NCI-H2171 (cell line): ENCODE measurements around the gene PCNT.
A peak's percentile ranks its signal among the peaks of the same experiment; 100 is the strongest.
"Not testable (repeated sequence)": the region's sequence is repeated elsewhere in the genome, so short reads cannot be mapped to it uniquely, and the experiment has no call there.

Experiments
- DNase-seq: peaks from one replicate; lab custom pipeline; 2025; lab: John Stamatoyannopoulos, UW

Gene PCNT

GRCh38 chr21:46454142-46454541, 130.2 kb downstream of the PCNT start:
- DNase-seq = no peak

- no peak for DNase-seq
Observed at GRCh38 chr21:46454634-46455390, 130.9 kb downstream of the PCNT start.

GRCh38 chr21:46455575-46456385, 131.8 kb downstream of the PCNT start:
- DNase-seq = no peak

DNA sequence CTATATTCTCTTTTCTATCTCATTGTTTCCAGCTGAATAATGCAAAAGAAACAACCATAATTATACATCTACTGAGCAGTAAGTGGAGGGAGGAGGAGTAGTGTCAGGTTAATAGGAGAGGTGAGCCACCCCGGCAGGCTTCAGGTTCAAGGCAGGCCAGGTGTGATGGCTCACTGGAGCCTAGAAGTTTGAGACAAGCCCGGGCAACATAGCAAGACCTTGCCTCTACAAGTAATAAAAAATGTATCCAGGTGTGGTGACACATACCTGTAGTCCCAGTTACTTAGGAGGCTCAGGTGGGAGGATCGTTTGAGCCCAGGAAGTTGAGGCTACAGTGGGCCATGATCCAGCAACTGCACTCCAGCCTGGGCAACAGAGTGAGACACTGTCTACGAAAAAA, 132.8 kb downstream of the PCNT start:
- no peak for DNase-seq

DNA sequence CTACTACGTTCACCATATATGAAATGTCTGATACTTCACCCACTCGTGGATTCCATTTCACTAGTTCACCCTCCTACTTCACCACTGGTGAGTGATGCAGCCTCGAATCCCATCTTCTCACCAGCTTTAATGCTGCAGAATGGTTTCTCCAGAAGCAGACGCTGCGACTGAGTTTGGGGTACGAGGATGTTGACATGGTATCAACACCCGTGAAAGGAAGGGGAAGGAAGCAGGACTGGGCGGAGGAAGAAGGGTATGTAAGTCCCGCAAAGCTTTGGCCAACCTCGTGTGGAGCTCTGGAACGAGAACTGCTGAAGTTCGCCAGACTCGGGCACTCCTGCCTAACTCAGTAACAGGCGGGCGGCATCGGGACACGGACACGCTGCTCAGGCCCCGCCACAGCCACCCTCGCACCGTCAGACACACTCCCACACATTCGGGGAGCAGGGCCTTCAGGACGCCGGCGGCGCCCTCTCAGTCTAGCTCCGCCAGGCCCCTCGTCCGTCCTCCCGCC, 133.9 kb downstream of the PCNT start:
- DNase-seq = no peak

- peak; percentile 95 for DNase-seq
Observed at GRCh38 chr21:46458315-46459023, 134.5 kb downstream of the PCNT start, which contains the start of gene DIP2A. TSS of gene DIP2A (plus strand) at chr21:46458891. CDS start at chr21:46459132, 241 bp downstream.

GRCh38 chr21:46459024-46459355, 135.0 kb downstream of the PCNT start:
- DNase-seq = no peak

DNA sequence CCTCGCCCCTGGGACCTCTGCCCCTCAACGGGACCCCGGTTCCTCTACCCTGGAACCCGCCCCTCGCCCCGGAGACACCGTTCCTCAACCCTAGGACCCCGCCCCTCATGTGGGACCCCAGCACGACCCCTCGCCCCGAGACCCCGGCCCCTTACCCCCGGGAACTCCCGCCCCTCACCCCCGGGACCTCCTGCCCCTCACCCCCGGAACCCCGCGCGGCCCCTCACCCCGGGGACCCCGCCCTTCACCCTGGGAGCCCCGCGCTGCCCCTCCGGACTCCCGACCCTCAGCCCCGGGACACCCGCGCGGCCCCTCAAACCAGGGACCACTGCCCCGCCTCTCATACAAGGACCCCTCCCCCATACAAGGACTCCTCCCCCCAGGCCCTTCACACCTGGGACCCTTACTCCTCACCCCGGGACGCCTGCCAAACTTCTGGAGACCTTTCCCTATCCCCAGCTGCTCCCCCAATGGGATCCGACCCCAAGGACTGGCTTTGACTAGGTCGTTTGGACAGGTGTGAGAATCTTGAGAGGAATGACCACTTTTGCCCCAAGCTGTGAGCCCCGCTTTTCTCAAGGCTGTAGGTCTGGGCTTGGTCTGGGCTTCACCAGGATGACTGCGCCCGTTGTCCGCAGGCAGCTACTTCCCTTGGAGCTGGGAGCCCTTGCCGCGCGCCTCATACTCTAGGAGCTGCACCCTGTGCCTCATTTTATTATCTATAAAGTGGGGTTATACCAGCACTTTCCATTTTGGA, 135.6 kb downstream of the PCNT start:
- no peak for DNase-seq

DNA sequence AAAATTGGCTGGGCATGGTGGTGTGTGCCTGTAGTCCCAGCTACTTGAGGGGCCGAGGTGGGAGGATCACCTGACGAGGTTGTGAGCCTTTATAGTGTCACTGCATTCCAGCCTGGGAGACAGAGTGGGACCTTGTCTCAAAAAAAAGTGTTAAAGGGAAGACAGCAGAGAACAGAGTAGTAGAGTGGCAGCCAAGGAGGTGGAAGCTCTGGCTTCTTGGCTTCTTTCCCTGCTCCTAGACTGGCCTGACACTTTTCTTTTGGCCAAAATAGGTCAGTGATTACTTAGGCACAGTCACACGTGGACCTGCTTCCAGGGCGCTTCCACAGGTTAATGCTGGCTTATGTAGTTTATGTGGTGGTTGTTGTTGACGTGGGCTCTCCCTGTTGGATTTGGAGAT, 138.0 kb downstream of the PCNT start:
- DNase-seq = no peak

DNA sequence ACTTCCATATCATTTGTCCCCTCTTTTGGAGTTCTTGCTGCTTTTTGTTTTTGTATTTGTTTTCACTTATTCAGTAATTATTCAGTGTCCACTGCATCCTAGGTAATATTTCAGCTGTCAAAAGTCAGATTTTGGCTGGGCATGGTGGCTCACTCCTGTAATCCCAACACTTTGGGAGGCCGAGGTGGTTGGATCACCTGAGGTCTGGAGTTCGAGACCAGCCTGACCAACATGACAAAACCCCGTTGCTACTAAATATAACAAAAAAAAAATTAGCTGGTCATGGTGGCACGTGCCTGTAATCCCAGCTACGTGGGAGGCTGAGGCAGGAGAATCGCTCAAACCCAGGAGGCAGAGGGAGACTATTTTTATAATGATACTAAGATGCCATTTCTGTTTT, 141.2 kb downstream of the PCNT start:
- not testable (repeated sequence) for DNase-seq

- no peak for DNase-seq
Observed at GRCh38 chr21:46465651-46466050, 141.7 kb downstream of the PCNT start.

DNA sequence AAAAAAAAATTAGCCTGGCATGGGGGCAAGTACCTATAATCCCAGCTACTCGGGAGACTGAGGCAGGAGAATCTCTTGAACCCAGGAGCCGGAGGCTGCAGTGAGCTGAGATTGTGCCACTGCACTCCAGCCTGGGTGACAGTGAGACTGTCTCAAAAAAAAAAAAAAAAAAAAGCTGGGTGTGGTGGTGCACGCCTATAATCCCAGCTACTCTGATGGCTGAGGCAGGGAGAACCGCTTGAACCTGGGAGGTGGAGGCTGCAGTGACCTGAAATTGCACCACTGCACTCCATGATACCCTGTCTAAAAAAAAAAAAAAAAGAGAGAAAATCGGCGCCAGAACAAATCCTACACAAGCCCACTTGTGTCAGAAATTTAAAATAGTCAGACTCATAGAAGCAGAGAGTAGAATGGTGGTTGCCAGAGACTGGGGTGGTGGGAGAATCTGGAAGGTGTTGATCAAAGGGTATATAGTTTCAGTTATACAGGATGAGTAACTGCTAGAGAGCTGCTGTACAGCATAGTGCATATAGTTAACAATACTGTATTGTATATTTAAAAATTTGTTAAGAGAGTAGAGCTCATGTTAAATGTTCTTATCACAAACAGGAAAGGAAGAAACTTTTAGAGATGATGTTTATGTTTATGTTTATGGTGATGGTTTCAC, 144.3 kb downstream of the PCNT start:
- DNase-seq = no peak

GRCh38 chr21:46469275-46469674, 145.3 kb downstream of the PCNT start:
- no peak for DNase-seq

GRCh38 chr21:46471514-46471913, 147.6 kb downstream of the PCNT start:
- no peak for DNase-seq

- DNase-seq = no peak
Observed at GRCh38 chr21:46472246-46472645, 148.3 kb downstream of the PCNT start.

DNA sequence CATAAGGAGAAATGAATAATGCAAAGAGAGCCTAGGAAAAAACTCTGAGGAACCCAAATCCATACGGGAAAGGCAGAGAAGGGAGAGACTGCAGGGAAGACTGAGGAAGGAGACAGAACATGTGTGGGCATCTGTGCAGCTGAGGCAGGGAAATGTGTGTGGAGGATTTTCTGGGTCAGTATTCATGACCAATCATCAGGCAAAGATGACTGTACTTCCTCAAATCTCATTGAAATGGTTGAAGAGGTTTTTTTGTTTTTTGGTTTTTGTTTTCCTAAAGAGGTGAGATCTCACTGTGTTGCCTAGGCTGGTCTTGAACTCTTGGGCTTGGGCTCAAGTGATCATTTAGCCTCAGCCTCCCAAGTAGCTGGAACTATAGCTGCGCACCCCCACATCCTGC, 150.4 kb downstream of the PCNT start:
- no peak for DNase-seq

DNA sequence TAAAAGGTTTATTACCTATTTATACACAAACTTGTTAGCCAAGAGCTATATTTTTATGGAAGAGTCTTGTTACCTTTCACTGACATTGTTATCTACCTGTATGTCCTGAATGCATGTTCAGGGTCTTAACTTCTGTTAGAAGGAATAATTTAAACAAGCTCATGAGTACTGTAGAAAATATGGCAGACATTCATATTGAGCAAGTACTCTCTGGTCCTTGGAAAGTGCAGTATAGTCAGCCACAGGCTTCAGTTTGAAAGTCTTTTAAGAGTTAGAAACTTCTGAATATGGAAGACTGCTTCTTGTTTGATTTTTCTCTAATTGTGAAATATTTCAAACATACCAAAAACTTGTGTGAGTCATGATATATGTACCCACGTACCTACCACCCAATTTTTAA, 151.3 kb downstream of the PCNT start:
- DNase-seq = no peak

DNA sequence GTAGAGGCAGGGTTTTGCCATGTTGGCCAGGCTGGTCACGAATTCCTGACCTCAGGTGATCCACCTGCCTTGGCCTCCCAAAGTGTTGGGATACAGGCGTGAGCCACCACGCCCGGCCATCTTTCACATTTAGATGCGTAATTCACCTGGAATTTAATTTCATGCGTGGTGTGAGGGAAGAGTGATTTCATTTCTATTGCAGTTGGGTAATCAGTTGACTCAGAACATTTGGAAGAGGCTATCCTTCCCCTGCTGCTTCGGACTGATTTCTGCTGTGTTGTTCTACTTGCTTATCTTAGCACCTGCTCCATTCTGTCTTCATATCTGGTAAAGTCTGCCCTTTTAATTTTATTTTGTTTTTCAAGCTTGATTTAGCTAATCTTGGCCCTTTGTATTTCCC, 153.8 kb downstream of the PCNT start:
- no peak for DNase-seq

DNA sequence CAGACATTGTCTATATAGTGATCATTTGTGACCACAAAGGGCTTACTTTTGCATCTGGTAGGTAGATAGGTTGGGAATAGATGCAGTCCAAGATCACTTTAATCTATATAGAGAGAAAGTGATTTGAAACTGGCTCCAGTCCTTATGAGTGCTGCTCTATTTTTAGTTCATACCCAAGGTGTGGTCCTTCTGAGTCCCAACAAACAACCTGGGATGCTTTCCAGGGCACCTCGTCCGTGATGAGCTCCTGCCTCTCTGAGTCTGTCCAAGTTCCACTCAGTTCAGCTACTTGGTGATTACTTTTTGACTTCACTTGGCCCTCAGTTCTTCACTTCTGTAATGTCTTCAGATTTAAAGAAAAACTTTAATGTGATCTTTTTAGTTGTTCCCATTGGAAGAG, 155.0 kb downstream of the PCNT start:
- no peak for DNase-seq

GRCh38 chr21:46480466-46480865, 156.5 kb downstream of the PCNT start:
- no peak for DNase-seq

DNA sequence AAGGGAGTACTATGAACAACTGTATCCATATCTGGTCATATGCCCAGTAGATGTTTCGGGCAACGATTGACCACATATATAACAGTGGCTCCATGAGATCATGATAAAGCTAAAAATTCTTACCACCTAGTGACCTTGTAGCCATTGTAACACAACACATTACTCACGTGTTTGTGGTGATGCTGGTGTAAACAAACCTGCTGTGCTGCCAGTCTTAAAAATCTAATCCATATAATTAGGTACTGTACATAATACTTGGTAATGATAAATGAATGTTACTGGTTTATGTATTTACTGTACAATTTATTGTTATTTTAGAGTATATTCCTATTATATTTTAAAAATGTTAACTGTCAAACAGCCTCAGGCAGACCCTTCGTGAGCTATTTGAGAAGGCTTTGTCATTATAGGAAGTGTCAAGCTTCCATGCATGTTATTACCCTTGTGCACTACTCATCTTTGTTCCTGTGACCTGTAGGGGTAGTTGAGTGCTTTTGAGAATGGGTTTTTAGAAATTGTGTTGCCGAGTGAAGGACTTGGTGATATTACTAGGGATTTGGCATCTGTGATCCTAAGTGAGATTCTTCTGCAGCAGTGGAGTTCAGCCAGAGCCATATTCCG, 158.4 kb downstream of the PCNT start:
- DNase-seq = no peak
